22Rv1 (cell line): ENCODE measurements around the gene MAGI1.

ENCODE experiments used
- CTCF ChIP-seq: fragments of 450-650 bp; IDR thresholded peaks from 2 replicates; pipeline ENCODE4 v1.5.1; 2017; ENCODE audit warnings: mild to moderate bottlenecking
- ZFX ChIP-seq: fragments of 450-650 bp; IDR thresholded peaks from 2 replicates; pipeline ENCODE4 v1.6.1; 2017; ENCODE audit warnings: antibody characterized with exemption, borderline replicate concordance

GRCh38 chr3:65939801-65940246, 98.9 kb downstream of the MAGI1 start:
- TF ChIP-seq CTCF (no peak), ZFX (no peak)
